HG03103 (cell line): ENCODE results near the gene ST6GAL1.
A peak's percentile ranks its signal among the peaks of the same experiment; 100 is the strongest.

Experiments
- ATAC-seq: cut with Tn5 transposase; IDR thresholded peaks from one replicate; pipeline ENCODE4 v1.9.1; 2021; ENCODE audit warnings: low read depth; ENCODE audit not compliant: unreplicated experiment

ST6GAL1 gene

GRCh38 chr3:187098923-187099512 is 168.7 kb downstream of the ST6GAL1 start:
- no peak for ATAC-seq

GRCh38 chr3:187101184-187102072 is 171.1 kb downstream of the ST6GAL1 start:
- ATAC-seq, result peak; percentile 63

- no peak for ATAC-seq
Measured at GRCh38 chr3:187102073-187102634, 171.8 kb downstream of the ST6GAL1 start.

- no peak for ATAC-seq
Measured at GRCh38 chr3:187103251-187103650, 172.9 kb downstream of the ST6GAL1 start.

- no peak for ATAC-seq
Measured at GRCh38 chr3:187104342-187104741, 174.0 kb downstream of the ST6GAL1 start.

GRCh38 chr3:187104933-187105332 is 174.6 kb downstream of the ST6GAL1 start:
- ATAC-seq, result no peak

GRCh38 chr3:187105700-187106099 is 175.4 kb downstream of the ST6GAL1 start:
- no peak for ATAC-seq

GRCh38 chr3:187107989-187108388 is 177.7 kb downstream of the ST6GAL1 start:
- no peak for ATAC-seq

- ATAC-seq, result no peak
Measured at GRCh38 chr3:187110156-187110555, 179.8 kb downstream of the ST6GAL1 start.

GRCh38 chr3:187112934-187113793 is 182.8 kb downstream of the ST6GAL1 start:
- no peak for ATAC-seq

GRCh38 chr3:187114511-187114910 is 184.2 kb downstream of the ST6GAL1 start:
- ATAC-seq, result no peak

- ATAC-seq, result no peak
Measured at GRCh38 chr3:187120326-187120725, 190.0 kb downstream of the ST6GAL1 start.

- no peak for ATAC-seq
Measured at GRCh38 chr3:187122261-187122660, 191.9 kb downstream of the ST6GAL1 start.

- peak; percentile 81 for ATAC-seq
Measured at GRCh38 chr3:187125319-187126031, 195.1 kb downstream of the ST6GAL1 start.
